Measurements from ENCODE around the gene BCL7A. TPM values are rescaled to one million over a fixed set of nuclear protein-coding genes. Genes with fewer than 3 reads are reported as not detected.

The BCL7A gene
- total RNA-seq, 1 experiment from 2014 or later: 14.5 TPM

DNA sequence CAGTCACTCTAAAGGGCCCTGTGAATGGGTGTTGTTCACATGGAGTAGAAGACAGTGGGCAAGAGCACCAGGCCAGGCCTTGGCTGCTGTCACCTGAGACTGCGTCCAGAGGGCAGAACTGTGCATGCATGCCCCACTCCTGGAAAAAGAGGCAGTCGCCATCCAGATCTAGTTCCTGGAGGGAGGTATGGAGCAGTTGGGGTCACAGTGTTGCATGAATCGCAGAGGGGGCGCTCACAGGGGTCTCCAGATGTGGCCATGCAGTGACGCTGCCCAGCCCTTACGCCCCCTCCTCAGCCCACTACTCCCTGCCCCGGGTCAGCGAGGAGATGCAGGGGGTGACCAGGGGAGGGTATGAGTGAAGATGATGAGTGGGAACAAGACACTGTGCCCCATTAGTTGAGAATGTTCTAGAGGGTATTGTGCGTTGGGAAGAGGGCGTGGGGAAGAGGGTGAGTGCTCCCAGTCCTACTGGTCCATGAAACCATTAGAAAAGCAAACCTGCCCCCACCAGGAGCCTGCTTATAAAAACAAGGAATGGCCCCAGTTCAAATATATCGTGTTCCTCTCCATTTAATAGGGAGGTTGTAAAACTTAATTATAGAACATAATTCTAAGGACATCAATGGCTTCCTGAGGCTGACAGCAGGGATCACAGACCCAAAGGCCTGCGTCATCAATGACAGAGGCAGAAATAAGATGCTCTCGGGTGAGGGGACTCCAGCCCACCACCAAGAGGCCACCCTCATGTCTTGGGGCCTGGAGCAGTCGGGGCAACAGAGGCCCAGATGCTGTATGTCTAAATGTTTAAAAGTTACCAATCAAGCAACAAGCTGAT lies 32.2 kb upstream of the BCL7A start:
- ChIA-PET POLR2A (interaction anchor here (0.7 kb wide), 2 partner anchors 38 to 68 kb away, joined by 3 read pairs; no protein-coding TSS in a partner anchor), CTCF (interaction anchor here (0.6 kb wide), 1 partner anchor 13 kb away, joined by 3 read pairs; no protein-coding TSS in a partner anchor)
- in situ Hi-C loops (cut with HindIII; ENCODE audit: low pct_unique_long_range_greater_than_20kb, low sequenced_read_pairs): no loop called here
- Histone ChIP-seq H3K4me3 (ENCODE audit: low read depth in 2 of 2, low read length in 2 of 2) (no peak overlapping the region), H3K27me3 (ENCODE audit: control insufficient read depth, insufficient read depth, low read length) (no peaks in the 10 kb centered on the region), H3K36me3 (ENCODE audit: control insufficient read depth, insufficient read depth, low read length) (no peaks in the 10 kb centered on the region), H3K27ac (ENCODE audit: low read length) (no peak overlapping the region), H3K9me3 (ENCODE audit: control insufficient read depth, insufficient read depth, low read depth, low read length) (no peaks in the 10 kb centered on the region), H3K4me1 (ENCODE audit: control insufficient read depth, insufficient read depth, low read length) (no peaks in the 10 kb centered on the region; the same call in 1 of the 2 replicates)
- TF ChIP-seq, protein P1, sequence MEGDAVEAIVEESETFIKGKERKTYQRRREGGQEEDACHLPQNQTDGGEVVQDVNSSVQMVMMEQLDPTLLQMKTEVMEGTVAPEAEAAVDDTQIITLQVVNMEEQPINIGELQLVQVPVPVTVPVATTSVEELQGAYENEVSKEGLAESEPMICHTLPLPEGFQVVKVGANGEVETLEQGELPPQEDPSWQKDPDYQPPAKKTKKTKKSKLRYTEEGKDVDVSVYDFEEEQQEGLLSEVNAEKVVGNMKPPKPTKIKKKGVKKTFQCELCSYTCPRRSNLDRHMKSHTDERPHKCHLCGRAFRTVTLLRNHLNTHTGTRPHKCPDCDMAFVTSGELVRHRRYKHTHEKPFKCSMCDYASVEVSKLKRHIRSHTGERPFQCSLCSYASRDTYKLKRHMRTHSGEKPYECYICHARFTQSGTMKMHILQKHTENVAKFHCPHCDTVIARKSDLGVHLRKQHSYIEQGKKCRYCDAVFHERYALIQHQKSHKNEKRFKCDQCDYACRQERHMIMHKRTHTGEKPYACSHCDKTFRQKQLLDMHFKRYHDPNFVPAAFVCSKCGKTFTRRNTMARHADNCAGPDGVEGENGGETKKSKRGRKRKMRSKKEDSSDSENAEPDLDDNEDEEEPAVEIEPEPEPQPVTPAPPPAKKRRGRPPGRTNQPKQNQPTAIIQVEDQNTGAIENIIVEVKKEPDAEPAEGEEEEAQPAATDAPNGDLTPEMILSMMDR (IDR thresholded peaks at IDR 0.05): no peak
- TF ChIP-seq POLR2AphosphoS5 (IDR thresholded peaks at IDR 0.05; ENCODE audit: low read depth, low read length) (no peak), SIN3A (IDR thresholded peaks at IDR 0.05; ENCODE audit: borderline replicate concordance, insufficient read depth, low read depth, low read length) (no peak), TCF7L2 (IDR thresholded peaks at IDR 0.05; ENCODE audit: low read depth, low read length) (no peak)
- TF ChIP-seq, protein P2, sequence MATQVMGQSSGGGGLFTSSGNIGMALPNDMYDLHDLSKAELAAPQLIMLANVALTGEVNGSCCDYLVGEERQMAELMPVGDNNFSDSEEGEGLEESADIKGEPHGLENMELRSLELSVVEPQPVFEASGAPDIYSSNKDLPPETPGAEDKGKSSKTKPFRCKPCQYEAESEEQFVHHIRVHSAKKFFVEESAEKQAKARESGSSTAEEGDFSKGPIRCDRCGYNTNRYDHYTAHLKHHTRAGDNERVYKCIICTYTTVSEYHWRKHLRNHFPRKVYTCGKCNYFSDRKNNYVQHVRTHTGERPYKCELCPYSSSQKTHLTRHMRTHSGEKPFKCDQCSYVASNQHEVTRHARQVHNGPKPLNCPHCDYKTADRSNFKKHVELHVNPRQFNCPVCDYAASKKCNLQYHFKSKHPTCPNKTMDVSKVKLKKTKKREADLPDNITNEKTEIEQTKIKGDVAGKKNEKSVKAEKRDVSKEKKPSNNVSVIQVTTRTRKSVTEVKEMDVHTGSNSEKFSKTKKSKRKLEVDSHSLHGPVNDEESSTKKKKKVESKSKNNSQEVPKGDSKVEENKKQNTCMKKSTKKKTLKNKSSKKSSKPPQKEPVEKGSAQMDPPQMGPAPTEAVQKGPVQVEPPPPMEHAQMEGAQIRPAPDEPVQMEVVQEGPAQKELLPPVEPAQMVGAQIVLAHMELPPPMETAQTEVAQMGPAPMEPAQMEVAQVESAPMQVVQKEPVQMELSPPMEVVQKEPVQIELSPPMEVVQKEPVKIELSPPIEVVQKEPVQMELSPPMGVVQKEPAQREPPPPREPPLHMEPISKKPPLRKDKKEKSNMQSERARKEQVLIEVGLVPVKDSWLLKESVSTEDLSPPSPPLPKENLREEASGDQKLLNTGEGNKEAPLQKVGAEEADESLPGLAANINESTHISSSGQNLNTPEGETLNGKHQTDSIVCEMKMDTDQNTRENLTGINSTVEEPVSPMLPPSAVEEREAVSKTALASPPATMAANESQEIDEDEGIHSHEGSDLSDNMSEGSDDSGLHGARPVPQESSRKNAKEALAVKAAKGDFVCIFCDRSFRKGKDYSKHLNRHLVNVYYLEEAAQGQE (IDR thresholded peaks at IDR 0.05; ENCODE audit: insufficient read depth in 1 of 2, low read depth in 2 of 2, low read length in 1 of 2): no peak
- no TSS peak for BruUV-seq (replicated peaks)
- ATAC-seq (no peak), DNase-seq (ENCODE audit: low read depth, low spot score) (no peak)
- intact Hi-C loops (cut with micrococcal nuclease; ENCODE audit: unreplicated experiment): loop anchor here (10.0 kb wide), 1 partner anchor 65 kb away; no protein-coding TSS in a partner anchor

DNA sequence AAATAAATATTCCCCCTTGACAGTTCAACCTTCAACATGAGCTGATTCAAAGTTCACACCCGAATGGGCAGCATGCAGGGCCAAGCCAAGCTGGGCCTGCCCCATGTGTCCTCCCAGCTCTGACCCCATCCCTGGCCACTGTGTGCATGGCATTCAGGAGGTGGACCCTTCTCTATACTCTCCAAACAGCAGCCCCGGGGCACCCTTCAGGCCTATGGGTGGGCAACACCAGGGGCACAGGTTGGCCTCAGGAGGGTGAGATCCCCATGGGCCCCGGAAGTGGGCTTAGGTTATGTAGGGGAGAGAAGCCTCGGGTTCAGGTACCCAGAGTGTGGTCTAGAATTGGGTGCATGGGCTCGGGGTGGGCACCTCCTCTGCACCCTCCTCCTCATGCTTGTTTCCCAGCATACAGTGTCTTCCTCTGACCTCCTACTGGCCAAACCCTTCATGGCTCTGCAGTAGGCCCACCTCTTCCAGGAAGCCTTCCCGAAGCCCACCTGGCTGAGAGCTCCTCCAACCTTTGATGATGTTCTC lies 31.5 kb upstream of the BCL7A start:
- Histone ChIP-seq H3K36me3 (ENCODE audit: control insufficient read depth, insufficient read depth, low read length) (no peaks in the 10 kb centered on the region), H3K4me1 (ENCODE audit: control insufficient read depth, insufficient read depth, low read length) (no peaks in the 10 kb centered on the region; the same call in 1 of the 2 replicates), H3K27ac (ENCODE audit: low read length) (no peak overlapping the region), H3K4me3 (ENCODE audit: low read depth in 2 of 2, low read length in 2 of 2) (no peak overlapping the region), H3K27me3 (ENCODE audit: control insufficient read depth, insufficient read depth, low read length) (no peaks in the 10 kb centered on the region), H3K9me3 (ENCODE audit: control insufficient read depth, insufficient read depth, low read depth, low read length) (no peaks in the 10 kb centered on the region)
- in situ Hi-C loops (cut with HindIII; ENCODE audit: low pct_unique_long_range_greater_than_20kb, low sequenced_read_pairs) (no loop called here), intact Hi-C loops (cut with micrococcal nuclease; ENCODE audit: unreplicated experiment) (loop anchor here (10.0 kb wide), 1 partner anchor 65 kb away; no protein-coding TSS in a partner anchor)
- ChIA-PET POLR2A (no interaction called here), CTCF (no interaction called here)
- DNase-seq (ENCODE audit: low read depth, low spot score) (no peak), ATAC-seq (no peak)
- TF ChIP-seq TCF7L2 (IDR thresholded peaks at IDR 0.05; ENCODE audit: low read depth, low read length) (no peak), POLR2AphosphoS5 (IDR thresholded peaks at IDR 0.05; ENCODE audit: low read depth, low read length) (no peak), SIN3A (IDR thresholded peaks at IDR 0.05; ENCODE audit: borderline replicate concordance, insufficient read depth, low read depth, low read length) (no peak)
- TF ChIP-seq, protein P1 (IDR thresholded peaks at IDR 0.05): no peak
- TF ChIP-seq, protein P2 (IDR thresholded peaks at IDR 0.05; ENCODE audit: insufficient read depth in 1 of 2, low read depth in 2 of 2, low read length in 1 of 2): no peak
- BruUV-seq (replicated peaks): no TSS peak

Measured in Panc1 (cell line).